Measurements from ENCODE around the gene SLC12A8.
A peak's percentile ranks its signal among the peaks of the same experiment; 100 is the strongest.

Gene SLC12A8

DNA sequence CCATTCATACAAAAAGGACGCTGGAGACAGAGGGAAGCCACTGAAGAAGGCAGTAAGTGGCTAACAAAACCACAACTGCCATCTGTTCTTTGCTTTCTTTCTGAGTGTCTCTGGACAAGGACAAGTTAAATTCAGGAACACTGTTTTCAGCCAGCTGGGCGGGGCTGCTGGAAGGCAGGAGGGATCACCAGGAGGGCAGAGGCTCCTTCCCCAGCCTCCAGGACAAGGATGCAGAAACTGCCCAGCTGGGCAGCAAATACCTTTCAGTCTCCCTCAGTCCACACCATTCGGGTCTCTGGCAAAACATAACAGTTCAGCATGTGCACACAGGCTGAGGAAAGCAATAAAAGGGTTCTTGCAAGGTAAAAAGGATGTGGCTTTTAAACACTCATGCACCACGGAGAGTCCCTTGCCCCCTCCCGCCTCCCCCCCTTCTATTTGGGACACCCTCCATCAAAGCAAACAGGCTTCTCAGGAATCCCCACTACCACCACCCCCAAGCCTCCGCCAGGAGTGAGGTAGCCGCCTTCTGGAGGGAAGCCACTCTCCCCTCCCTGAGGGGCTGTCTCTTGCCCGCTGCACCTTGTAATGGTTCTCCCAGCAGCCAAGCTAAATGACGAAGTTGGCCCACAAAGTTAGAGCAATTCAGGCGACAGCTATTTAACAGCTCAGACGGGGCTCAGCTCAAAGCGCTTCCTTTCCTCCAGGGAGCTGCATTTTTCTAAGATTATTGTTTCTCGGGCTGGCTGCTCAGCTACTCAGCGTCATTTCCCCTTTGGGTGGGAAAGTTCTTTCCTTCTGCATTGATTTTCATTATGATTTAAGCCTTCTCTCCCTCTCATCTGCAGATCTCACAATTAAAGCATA is 160.6 kb downstream of the SLC12A8 start:
- Histone ChIP-seq H3K36me3 (ENCODE audit: insufficient read depth, low read length) (no peaks in the 10 kb centered on the region), H4K20me1 (ENCODE audit: insufficient read depth, low read length, poor library complexity, severe bottlenecking) (peaks cover 17% of the 10 kb centered on the region), H2AFZ (ENCODE audit: low read length) (no peak overlapping the region), H3K9me3 (ENCODE audit: insufficient read depth, low read depth, low read length) (no peaks in the 10 kb centered on the region), H3K9me2 (replicated peaks; ENCODE audit: low read depth, low read length) (no peaks in the 10 kb centered on the region), H3K4me2 (ENCODE audit: low read depth, low read length, poor library complexity, severe bottlenecking) (peak overlapping the region; percentile 84), H3K27me3 (ENCODE audit: insufficient read depth, low read length, poor library complexity, severe bottlenecking) (no peaks in the 10 kb centered on the region), H3K4me3 (ENCODE audit: low read length, poor library complexity, severe bottlenecking) (peak overlapping the region; percentile 81), H3K4me1 (ENCODE audit: insufficient read depth, low read length, poor library complexity, severe bottlenecking) (peaks cover 39% of the 10 kb centered on the region), H3K9ac (ENCODE audit: low read depth, low read length, poor library complexity, severe bottlenecking) (peak overlapping the region; percentile 20), H3K79me2 (ENCODE audit: insufficient read depth, low read length) (peaks cover 28% of the 10 kb centered on the region; the same call in 1 of the 2 replicates), H3F3A (ENCODE audit: low read depth) (peaks cover 16% of the 10 kb centered on the region)
- TF ChIP-seq CTCF (conservative IDR thresholded peaks at IDR 0.05; ENCODE audit: low read length): no peak
- TF ChIP-seq EZH2phosphoT487 (IDR thresholded peaks at IDR 0.05; ENCODE audit: borderline replicate concordance): no peak

DNA sequence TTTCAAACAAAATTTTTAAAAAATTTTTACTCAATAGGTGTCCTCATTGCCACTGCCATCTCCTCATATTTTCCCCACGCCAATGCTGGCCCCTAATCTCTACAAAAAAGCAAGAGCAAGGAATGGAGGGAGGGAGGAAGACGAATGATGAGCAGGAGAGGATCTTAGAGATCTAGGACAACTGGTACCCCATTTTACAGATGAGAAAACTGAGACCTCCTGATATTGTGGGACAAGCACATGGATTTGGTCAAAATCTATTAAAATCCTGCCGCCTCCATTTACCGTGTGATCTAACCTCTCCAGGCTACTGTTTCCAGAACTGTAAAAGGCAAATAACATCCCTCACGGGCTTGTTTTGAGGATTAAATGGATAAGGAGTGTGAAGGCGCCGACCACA is 161.3 kb downstream of the SLC12A8 start:
- Histone ChIP-seq H3K4me3 (ENCODE audit: low read length, poor library complexity, severe bottlenecking) (peak overlapping the region; percentile 81), H3K27me3 (ENCODE audit: insufficient read depth, low read length, poor library complexity, severe bottlenecking) (no peaks in the 10 kb centered on the region), H3K79me2 (ENCODE audit: insufficient read depth, low read length) (peaks cover 28% of the 10 kb centered on the region; the same call in 1 of the 2 replicates), H3F3A (ENCODE audit: low read depth) (peaks cover 16% of the 10 kb centered on the region), H3K36me3 (ENCODE audit: insufficient read depth, low read length) (no peaks in the 10 kb centered on the region), H2AFZ (ENCODE audit: low read length) (no peak overlapping the region), H3K9me3 (ENCODE audit: insufficient read depth, low read depth, low read length) (no peaks in the 10 kb centered on the region), H3K4me2 (ENCODE audit: low read depth, low read length, poor library complexity, severe bottlenecking) (peak overlapping the region; percentile 84), H3K9ac (ENCODE audit: low read depth, low read length, poor library complexity, severe bottlenecking) (peak overlapping the region; percentile 20), H4K20me1 (ENCODE audit: insufficient read depth, low read length, poor library complexity, severe bottlenecking) (peaks cover 17% of the 10 kb centered on the region), H3K9me2 (replicated peaks; ENCODE audit: low read depth, low read length) (no peaks in the 10 kb centered on the region), H3K4me1 (ENCODE audit: insufficient read depth, low read length, poor library complexity, severe bottlenecking) (peaks cover 39% of the 10 kb centered on the region)
- TF ChIP-seq CTCF (conservative IDR thresholded peaks at IDR 0.05; ENCODE audit: low read length) (no peak), EZH2phosphoT487 (IDR thresholded peaks at IDR 0.05; ENCODE audit: borderline replicate concordance) (no peak)

- peaks cover 28% of the 10 kb centered on the region; the same call in 1 of the 2 replicates for H3K79me2 ChIP-seq (ENCODE audit: insufficient read depth, low read length)
Measured at GRCh38 chr3:125050488-125051090, 162.0 kb downstream of the SLC12A8 start.

More at GRCh38 chr3:125050488-125051090, 162.0 kb downstream of the SLC12A8 start:
- TF ChIP-seq CTCF (conservative IDR thresholded peaks at IDR 0.05; ENCODE audit: low read length): peak; percentile 35
- TF ChIP-seq EZH2phosphoT487 (IDR thresholded peaks at IDR 0.05; ENCODE audit: borderline replicate concordance): no peak
- Histone ChIP-seq H3K4me3 (ENCODE audit: low read length, poor library complexity, severe bottlenecking) (no peak overlapping the region), H3K4me1 (ENCODE audit: insufficient read depth, low read length, poor library complexity, severe bottlenecking) (peaks cover 39% of the 10 kb centered on the region), H3F3A (ENCODE audit: low read depth) (peaks cover 16% of the 10 kb centered on the region), H3K27me3 (ENCODE audit: insufficient read depth, low read length, poor library complexity, severe bottlenecking) (no peaks in the 10 kb centered on the region), H4K20me1 (ENCODE audit: insufficient read depth, low read length, poor library complexity, severe bottlenecking) (peaks cover 17% of the 10 kb centered on the region), H3K9ac (ENCODE audit: low read depth, low read length, poor library complexity, severe bottlenecking) (no peak overlapping the region), H2AFZ (ENCODE audit: low read length) (no peak overlapping the region), H3K4me2 (ENCODE audit: low read depth, low read length, poor library complexity, severe bottlenecking) (peak overlapping the region; percentile 84), H3K9me2 (replicated peaks; ENCODE audit: low read depth, low read length) (no peaks in the 10 kb centered on the region), H3K36me3 (ENCODE audit: insufficient read depth, low read length) (no peaks in the 10 kb centered on the region), H3K9me3 (ENCODE audit: insufficient read depth, low read depth, low read length) (no peaks in the 10 kb centered on the region)

All from Loucy (cell line).